ENCODE data around the gene CDH26. TPM values are rescaled to one million over a fixed set of nuclear protein-coding genes. Genes with fewer than 3 reads are reported as not detected.

Gene CDH26
- total RNA-seq, 1 donor from 2014 or later = 8.8 TPM

- Histone ChIP-seq H3K4me1 (peaks cover 4% of the 10 kb centered on the region), H3K27me3 (no peaks in the 10 kb centered on the region), H3K36me3 (no peaks in the 10 kb centered on the region), H3K27ac (no peak overlapping the region), H3K4me3 (no peak overlapping the region), H3K9me3 (no peaks in the 10 kb centered on the region)
- no peak for TF ChIP-seq CTCF (IDR thresholded peaks at IDR 0.05)
- ATAC-seq = no peak
- intact Hi-C loops (cut with DNase I) = no loop called here
- no peak for DNase-seq
Measured at GRCh38 chr20:59976156-59976782, 18.0 kb downstream of the CDH26 start.

- intact Hi-C loops (cut with DNase I) = no loop called here
- H3K36me3 ChIP-seq = no peaks in the 10 kb centered on the region
- H3K27me3 ChIP-seq = no peaks in the 10 kb centered on the region
- peaks cover 4% of the 10 kb centered on the region for H3K4me1 ChIP-seq
- no peak for ATAC-seq
- no peak for TF ChIP-seq CTCF (IDR thresholded peaks at IDR 0.05)
- H3K9me3 ChIP-seq = no peaks in the 10 kb centered on the region
- H3K4me3 ChIP-seq = no peak overlapping the region
- DNase-seq = no peak
- no peak overlapping the region for H3K27ac ChIP-seq
Measured at GRCh38 chr20:59977086-59977485, 18.9 kb downstream of the CDH26 start.

GRCh38 chr20:59983076-59983475, 24.9 kb downstream of the CDH26 start:
- no peak for TF ChIP-seq CTCF (IDR thresholded peaks at IDR 0.05)
- ATAC-seq = no peak

GRCh38 chr20:59984541-59984940, 26.3 kb downstream of the CDH26 start:
- TF ChIP-seq CTCF (IDR thresholded peaks at IDR 0.05) = no peak
- peak; percentile 34 for ATAC-seq
- H3K9me3 ChIP-seq = no peaks in the 10 kb centered on the region
- intact Hi-C loops (cut with DNase I) = no loop called here
- no peaks in the 10 kb centered on the region for H3K4me1 ChIP-seq
- H3K27ac ChIP-seq = peak overlapping the region; percentile 38
- DNase-seq = no peak
- H3K36me3 ChIP-seq = no peaks in the 10 kb centered on the region
- no peaks in the 10 kb centered on the region for H3K27me3 ChIP-seq
- H3K4me3 ChIP-seq = no peak overlapping the region

More at GRCh38 chr20:59983076-59983475, 24.9 kb downstream of the CDH26 start:
- H3K9me3 ChIP-seq = no peaks in the 10 kb centered on the region
- no peaks in the 10 kb centered on the region for H3K27me3 ChIP-seq
- H3K4me3 ChIP-seq = no peak overlapping the region
- no peak overlapping the region for H3K27ac ChIP-seq
- no peaks in the 10 kb centered on the region for H3K36me3 ChIP-seq
- no peak for DNase-seq
- no peaks in the 10 kb centered on the region for H3K4me1 ChIP-seq
- intact Hi-C loops (cut with DNase I) = no loop called here

GRCh38 chr20:59985164-59985563, 26.9 kb downstream of the CDH26 start:
- Histone ChIP-seq H3K27ac (peak overlapping the region; percentile 38), H3K36me3 (no peaks in the 10 kb centered on the region), H3K4me1 (no peaks in the 10 kb centered on the region), H3K4me3 (no peak overlapping the region), H3K9me3 (no peaks in the 10 kb centered on the region), H3K27me3 (no peaks in the 10 kb centered on the region)
- DNase-seq (no peak), ATAC-seq (no peak)
- intact Hi-C loops (cut with DNase I) = no loop called here
- no peak for TF ChIP-seq CTCF (IDR thresholded peaks at IDR 0.05)

GRCh38 chr20:59985864-59986263, 27.6 kb downstream of the CDH26 start:
- Histone ChIP-seq H3K27me3 (no peaks in the 10 kb centered on the region), H3K36me3 (no peaks in the 10 kb centered on the region), H3K4me3 (no peak overlapping the region), H3K4me1 (no peaks in the 10 kb centered on the region), H3K27ac (no peak overlapping the region), H3K9me3 (no peaks in the 10 kb centered on the region)
- ATAC-seq (peak; percentile 45), DNase-seq (no peak)
- intact Hi-C loops (cut with DNase I) = no loop called here
- peak; percentile 15 for TF ChIP-seq CTCF (IDR thresholded peaks at IDR 0.05)

Measured in upper lobe of right lung (tissue), 1 donor.